ENCODE results near the gene AJAP1. TPM values are rescaled to one million over a fixed set of nuclear protein-coding genes. Genes with fewer than 3 reads are reported as not detected.

The AJAP1 gene
- total and polyA plus RNA-seq, 2 of the 8 experiments (the other 6 are each of a cell fraction or from before 2014, with no cell fraction given): 1.9 to 6.2 TPM

DNA sequence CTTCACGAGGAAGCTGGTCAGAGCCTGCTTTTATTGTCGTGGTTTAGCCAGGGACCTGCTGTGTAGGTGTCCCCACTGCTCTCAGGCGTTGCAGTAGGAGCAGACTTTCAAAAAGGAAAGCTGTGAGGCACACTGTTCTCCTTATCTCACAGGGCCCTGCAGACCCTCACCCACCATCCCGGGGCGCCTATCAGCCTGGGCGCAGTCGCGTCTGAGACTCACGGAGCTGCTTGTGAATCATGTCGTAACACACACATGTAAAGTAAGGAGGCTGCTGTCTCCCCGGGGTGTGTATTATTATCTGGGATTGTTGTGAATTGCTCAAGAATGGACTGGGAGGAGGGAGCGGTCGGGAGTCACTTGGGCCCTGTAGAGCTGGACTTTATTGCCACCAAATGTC is 17.4 kb downstream of the AJAP1 start:
- no peak overlapping the region for H4K91ac ChIP-seq (replicated peaks; ENCODE audit: insufficient read length, low read length)
- CTCF ChIA-PET (ENCODE audit: partially characterized antibody): interaction anchor here (0.8 to 3.8 kb wide), 3 partner anchors 15 to 106 kb away, joined by 3 to 30 read pairs (median 7); no protein-coding TSS in a partner anchor
- no peaks in the 10 kb centered on the region for H3K23me2 ChIP-seq (ENCODE audit: low read depth, low read length)
- no peaks in the 10 kb centered on the region for H3K79me2 ChIP-seq (ENCODE audit: control insufficient read depth in 1 of 2, insufficient read depth in 2 of 2, low read length in 2 of 2)
- H2BK5ac ChIP-seq (ENCODE audit: low read depth, low read length): no peak overlapping the region
- H2BK20ac ChIP-seq (ENCODE audit: low read length): no peak overlapping the region
- DNase-seq (ENCODE audit: low read depth in 1 of 2, low spot score in 2 of 2) (no peak), FAIRE-seq (no peak)
- H3K14ac ChIP-seq (ENCODE audit: insufficient read length): no peak overlapping the region
- no peak overlapping the region for H2AK5ac ChIP-seq (ENCODE audit: low read depth, low read length)
- no peak overlapping the region for H2BK120ac ChIP-seq (replicated peaks; ENCODE audit: low read depth, low read length)
- no peak overlapping the region for H2AFZ ChIP-seq (ENCODE audit: low read length)
- no peak overlapping the region for H3K4me3 ChIP-seq (ENCODE audit: extremely low read depth in 1 of 4, insufficient read depth in 2 of 4, low read depth in 3 of 4, low read length in 4 of 4)
- no peak overlapping the region for H2BK15ac ChIP-seq (ENCODE audit: low read length)
- no peak overlapping the region for H4K8ac ChIP-seq (ENCODE audit: extremely low read depth, insufficient read depth, low read length)
- 89% methylated on average over 13 of the region's 13 CpGs; no CpG with 5 or more reads in 1 of the 2 experiments for WGBS, 2 experiments (ENCODE audit: extremely low coverage in 1 of 2, insufficient coverage in 1 of 2, insufficient read length in 1 of 2, insufficient replicate concordance in 2 of 2, low coverage in 1 of 2, low lambda C conversion rate in 2 of 2, missing lambda C conversion rate in 1 of 2)
- POLR2A ChIA-PET (ENCODE audit: partially characterized antibody): no interaction called here
- peaks cover 9% of the 10 kb centered on the region in 2 experiments for H3K9me3 ChIP-seq (ENCODE audit: insufficient read depth in 2 of 2, low read depth in 1 of 2, low read length in 1 of 2)
- H3K27ac ChIP-seq (ENCODE audit: low read depth, low read length): no peak overlapping the region
- no peak overlapping the region for H3K23ac ChIP-seq (ENCODE audit: insufficient read length)
- no peak overlapping the region for H3K4ac ChIP-seq (replicated peaks; ENCODE audit: insufficient read length, low read depth, low read length)
- H2BK12ac ChIP-seq (ENCODE audit: low read depth, low read length): no peak overlapping the region
- H3K36me3 ChIP-seq (ENCODE audit: control insufficient read depth in 2 of 4, insufficient read depth in 4 of 4, low read length in 3 of 4): no peaks in the 10 kb centered on the region; a peak in 1 of 8 replicates
- TF ChIP-seq, protein P1, sequence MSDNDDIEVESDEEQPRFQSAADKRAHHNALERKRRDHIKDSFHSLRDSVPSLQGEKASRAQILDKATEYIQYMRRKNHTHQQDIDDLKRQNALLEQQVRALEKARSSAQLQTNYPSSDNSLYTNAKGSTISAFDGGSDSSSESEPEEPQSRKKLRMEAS (IDR thresholded peaks at IDR 0.05): no peak
- no peak for TF ChIP-seq FOSL1 (IDR thresholded peaks at IDR 0.05; ENCODE audit: insufficient read depth, low read depth, low read length)
- TF ChIP-seq SIN3A (conservative IDR thresholded peaks at IDR 0.05 in 1 of 2, IDR thresholded peaks at IDR 0.05 in 1 of 2; ENCODE audit: low read depth in 1 of 2, low read length in 2 of 2): no peak
- no peak for TF ChIP-seq PHF8 (conservative IDR thresholded peaks at IDR 0.05; ENCODE audit: low read depth, low read length)
- TF ChIP-seq CBX5 (IDR thresholded peaks at IDR 0.05; ENCODE audit: low read depth, low read length): no peak
- no peak for TF ChIP-seq SUZ12 (IDR thresholded peaks at IDR 0.05; ENCODE audit: low read length)
- TF ChIP-seq, protein P2, sequence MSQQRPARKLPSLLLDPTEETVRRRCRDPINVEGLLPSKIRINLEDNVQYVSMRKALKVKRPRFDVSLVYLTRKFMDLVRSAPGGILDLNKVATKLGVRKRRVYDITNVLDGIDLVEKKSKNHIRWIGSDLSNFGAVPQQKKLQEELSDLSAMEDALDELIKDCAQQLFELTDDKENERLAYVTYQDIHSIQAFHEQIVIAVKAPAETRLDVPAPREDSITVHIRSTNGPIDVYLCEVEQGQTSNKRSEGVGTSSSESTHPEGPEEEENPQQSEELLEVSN (IDR thresholded peaks at IDR 0.05): no peak
- TF ChIP-seq, protein P3, sequence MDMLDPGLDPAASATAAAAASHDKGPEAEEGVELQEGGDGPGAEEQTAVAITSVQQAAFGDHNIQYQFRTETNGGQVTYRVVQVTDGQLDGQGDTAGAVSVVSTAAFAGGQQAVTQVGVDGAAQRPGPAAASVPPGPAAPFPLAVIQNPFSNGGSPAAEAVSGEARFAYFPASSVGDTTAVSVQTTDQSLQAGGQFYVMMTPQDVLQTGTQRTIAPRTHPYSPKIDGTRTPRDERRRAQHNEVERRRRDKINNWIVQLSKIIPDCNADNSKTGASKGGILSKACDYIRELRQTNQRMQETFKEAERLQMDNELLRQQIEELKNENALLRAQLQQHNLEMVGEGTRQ (IDR thresholded peaks at IDR 0.05; ENCODE audit: low read length): no peak
- no peak for TF ChIP-seq SP1 (IDR thresholded peaks at IDR 0.05; ENCODE audit: low read depth, low read length)
- no peak for TF ChIP-seq RXRA (IDR thresholded peaks at IDR 0.05; ENCODE audit: insufficient read depth, low read depth, low read length)
- no peak overlapping the region for H3K56ac ChIP-seq (replicated peaks; ENCODE audit: insufficient read length, low read depth, low read length)
- no peak overlapping the region for H4K5ac ChIP-seq (ENCODE audit: insufficient read length, low read depth, low read length)
- no peak overlapping the region for H3K4me2 ChIP-seq (ENCODE audit: insufficient read depth in 1 of 2, low read depth in 2 of 2, low read length in 2 of 2)
- no peak overlapping the region for H3K18ac ChIP-seq (ENCODE audit: extremely low read depth, low read length)
- H3K9ac ChIP-seq (replicated peaks in 1 of 4; ENCODE audit: extremely low read depth in 1 of 4, low read depth in 3 of 4, low read length in 3 of 4): no peak overlapping the region
- H3K27me3 ChIP-seq (replicated peaks in 1 of 4; ENCODE audit: control insufficient read depth in 3 of 4, extremely low read depth in 1 of 4, insufficient read depth in 3 of 4, low read length in 3 of 4): no peaks in the 10 kb centered on the region
- H3K4me1 ChIP-seq (replicated peaks in 1 of 4; ENCODE audit: control insufficient read depth in 3 of 4, insufficient read depth in 4 of 4, low read length in 3 of 4): no peaks in the 10 kb centered on the region
- H4K20me1 ChIP-seq (replicated peaks in 1 of 2; ENCODE audit: control insufficient read depth in 1 of 2, insufficient read depth in 2 of 2, low read length in 2 of 2): peaks cover 0 to 2% of the 10 kb centered on the region in 2 experiments
- H3K79me1 ChIP-seq (ENCODE audit: low read depth, low read length): no peaks in the 10 kb centered on the region; the same call in 1 of the 2 replicates

All from H1 (cell line).